Thyroid gland (tissue), 4 donors: ENCODE measurements around the gene FBXL22.

Experiments used
- POLR2A ChIP-seq, 2 donors: fragments of 450-650 bp; IDR thresholded peaks; one replicate each; pipeline ENCODE4 v1.6.1; 2017; ENCODE audit warnings: antibody characterized with exemption in 2 of 2, mild to moderate bottlenecking in 2 of 2, moderate library complexity in 1 of 2
- TF ChIP-seq, protein P1 (sequence below), 6 experiments: fragments of 200-600 bp in 3 of 6; fragments of 450-650 bp in 3 of 6; sonication (generic) in 3 of 6; IDR thresholded peaks; one replicate each; pipeline ENCODE4 v1.5.1; 2016 to 2019; ENCODE audit warnings: antibody characterized with exemption in 6 of 6, mild to moderate bottlenecking in 2 of 6, inconsistent platforms in 1 of 6, moderate library complexity in 1 of 6

DNA sequence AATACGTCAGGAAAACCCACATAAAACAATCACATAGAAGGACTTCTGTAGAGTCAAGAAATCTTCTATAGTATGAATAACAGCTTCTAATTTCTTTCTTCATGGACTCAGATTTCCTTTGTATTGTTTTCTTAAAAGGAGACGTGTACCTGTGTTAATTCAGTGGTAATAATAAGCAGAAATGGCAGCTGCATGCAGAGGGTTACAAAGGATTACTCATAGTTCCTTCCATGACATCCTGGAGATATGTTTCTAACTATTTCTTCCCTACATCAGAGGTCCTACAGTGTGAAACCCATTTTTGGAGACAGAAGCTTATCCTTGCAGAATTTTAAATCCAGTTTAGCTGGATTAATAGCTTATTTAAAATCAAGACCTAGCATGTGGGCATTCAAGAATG, 36.1 kb downstream of the FBXL22 start:
- TF ChIP-seq, protein P1, sequence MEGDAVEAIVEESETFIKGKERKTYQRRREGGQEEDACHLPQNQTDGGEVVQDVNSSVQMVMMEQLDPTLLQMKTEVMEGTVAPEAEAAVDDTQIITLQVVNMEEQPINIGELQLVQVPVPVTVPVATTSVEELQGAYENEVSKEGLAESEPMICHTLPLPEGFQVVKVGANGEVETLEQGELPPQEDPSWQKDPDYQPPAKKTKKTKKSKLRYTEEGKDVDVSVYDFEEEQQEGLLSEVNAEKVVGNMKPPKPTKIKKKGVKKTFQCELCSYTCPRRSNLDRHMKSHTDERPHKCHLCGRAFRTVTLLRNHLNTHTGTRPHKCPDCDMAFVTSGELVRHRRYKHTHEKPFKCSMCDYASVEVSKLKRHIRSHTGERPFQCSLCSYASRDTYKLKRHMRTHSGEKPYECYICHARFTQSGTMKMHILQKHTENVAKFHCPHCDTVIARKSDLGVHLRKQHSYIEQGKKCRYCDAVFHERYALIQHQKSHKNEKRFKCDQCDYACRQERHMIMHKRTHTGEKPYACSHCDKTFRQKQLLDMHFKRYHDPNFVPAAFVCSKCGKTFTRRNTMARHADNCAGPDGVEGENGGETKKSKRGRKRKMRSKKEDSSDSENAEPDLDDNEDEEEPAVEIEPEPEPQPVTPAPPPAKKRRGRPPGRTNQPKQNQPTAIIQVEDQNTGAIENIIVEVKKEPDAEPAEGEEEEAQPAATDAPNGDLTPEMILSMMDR (IDR thresholded peaks at IDR 0.05) = no peak
- TF ChIP-seq POLR2A (IDR thresholded peaks at IDR 0.05) = no peak
